Measurements from ENCODE around the gene IVD. TPM values are rescaled to one million over a fixed set of nuclear protein-coding genes. Genes with fewer than 3 reads are reported as not detected.

The IVD gene
- total RNA-seq, 1 experiment from 2014 or later = 93.1 TPM

DNA sequence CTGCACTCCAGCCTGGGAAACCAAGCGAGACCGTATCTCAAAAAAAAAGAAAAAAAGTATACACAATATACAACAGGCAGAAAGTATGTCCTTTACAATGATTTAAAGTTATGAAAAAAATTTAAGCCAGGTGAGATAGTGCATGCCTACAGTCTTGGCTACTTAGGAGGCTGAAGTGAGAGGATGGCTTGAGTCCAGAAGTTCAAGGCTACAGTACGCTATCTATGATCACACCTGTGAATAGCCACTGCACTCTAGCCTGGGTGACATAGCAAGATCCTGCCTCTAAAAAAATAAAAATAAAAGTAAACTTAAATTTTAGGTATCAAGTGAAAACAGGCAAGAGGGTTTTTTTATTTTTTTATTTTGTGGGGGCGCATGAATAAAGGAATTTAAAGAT lies 26.2 kb upstream of the IVD start:
- no peak overlapping the region for H3K9ac ChIP-seq (ENCODE audit: extremely low read depth, insufficient read length, low read length)
- H2BK5ac ChIP-seq (ENCODE audit: insufficient read length, low read length) = no peak overlapping the region
- no peaks in the 10 kb centered on the region for H3K9me3 ChIP-seq (ENCODE audit: control insufficient read depth, low read depth, low read length)
- H3K79me2 ChIP-seq (ENCODE audit: insufficient read depth, low read length) = peaks cover 6% of the 10 kb centered on the region; the same call in 1 of the 2 replicates
- H3T11ph ChIP-seq (ENCODE audit: low read length) = no peak overlapping the region
- H3K4me2 ChIP-seq (ENCODE audit: insufficient read depth, insufficient read length, low read length) = no peak overlapping the region
- no peaks in the 10 kb centered on the region for H3K27me3 ChIP-seq (ENCODE audit: insufficient read depth, low read length)
- no peak overlapping the region for H2AFZ ChIP-seq (ENCODE audit: low read length)
- no peak overlapping the region for H2BK15ac ChIP-seq (ENCODE audit: low read depth, low read length)
- H4K8ac ChIP-seq (replicated peaks; ENCODE audit: insufficient read length, low read depth, low read length) = no peak overlapping the region
- no peak overlapping the region for H2BK20ac ChIP-seq (ENCODE audit: low read depth, low read length, poor library complexity, severe bottlenecking)
- H3K23ac ChIP-seq (ENCODE audit: insufficient read length, low read depth, low read length) = no peak overlapping the region
- H3K56ac ChIP-seq (ENCODE audit: insufficient read length, low read depth, low read length) = no peak overlapping the region
- no peak overlapping the region for H3K18ac ChIP-seq (ENCODE audit: insufficient read length, low read depth, low read length)
- no peaks in the 10 kb centered on the region; the same call in 1 of the 2 replicates for H3K27me3 Mint-ChIP-seq (ENCODE audit: low read depth)
- H2AK5ac ChIP-seq (ENCODE audit: insufficient read length, low read length) = no peak overlapping the region
- H3K4me1 Mint-ChIP-seq = peaks cover 12 to 18% of the 10 kb centered on the region in 2 experiments
- peaks cover 4% of the 10 kb centered on the region for H3K4me1 ChIP-seq (ENCODE audit: insufficient read depth, low read length)
- H3K4me3 Mint-ChIP-seq = no peak overlapping the region
- no CpG with 5 or more reads among the region's 4 CpGs for WGBS (ENCODE audit: extremely low coverage, insufficient read length, low lambda C conversion rate)
- no peak overlapping the region for H2BK12ac ChIP-seq (ENCODE audit: insufficient read length, low read depth, low read length)
- no peaks in the 10 kb centered on the region for H3K9me3 Mint-ChIP-seq
- no peak overlapping the region for H2BK120ac ChIP-seq (ENCODE audit: low read depth, low read length, poor library complexity, severe bottlenecking)
- H3K36me3 Mint-ChIP-seq (ENCODE audit: insufficient read depth in 1 of 3, low read depth in 3 of 3) = peaks cover 2 to 9% (median 8%) of the 10 kb centered on the region in 3 experiments
- H3K79me1 ChIP-seq (ENCODE audit: insufficient read depth, low read depth, low read length, poor library complexity, severe bottlenecking) = peaks cover 2% of the 10 kb centered on the region
- no peak overlapping the region for H3K27ac Mint-ChIP-seq
- H3K4ac ChIP-seq (ENCODE audit: low read depth, low read length) = no peak overlapping the region
- H4K20me1 ChIP-seq (ENCODE audit: control insufficient read depth, insufficient read depth, insufficient read length) = no peaks in the 10 kb centered on the region
- no peak overlapping the region for H3K27ac ChIP-seq (ENCODE audit: insufficient read length, low read depth, low read length)
- no peak for DNase-seq
- H4K5ac ChIP-seq (ENCODE audit: insufficient read length, low read depth, low read length) = no peak overlapping the region
- peaks cover 5% of the 10 kb centered on the region for H3K23me2 ChIP-seq (ENCODE audit: insufficient read length, low read depth, low read length, poor library complexity, severe bottlenecking)
- TF ChIP-seq, protein P1, sequence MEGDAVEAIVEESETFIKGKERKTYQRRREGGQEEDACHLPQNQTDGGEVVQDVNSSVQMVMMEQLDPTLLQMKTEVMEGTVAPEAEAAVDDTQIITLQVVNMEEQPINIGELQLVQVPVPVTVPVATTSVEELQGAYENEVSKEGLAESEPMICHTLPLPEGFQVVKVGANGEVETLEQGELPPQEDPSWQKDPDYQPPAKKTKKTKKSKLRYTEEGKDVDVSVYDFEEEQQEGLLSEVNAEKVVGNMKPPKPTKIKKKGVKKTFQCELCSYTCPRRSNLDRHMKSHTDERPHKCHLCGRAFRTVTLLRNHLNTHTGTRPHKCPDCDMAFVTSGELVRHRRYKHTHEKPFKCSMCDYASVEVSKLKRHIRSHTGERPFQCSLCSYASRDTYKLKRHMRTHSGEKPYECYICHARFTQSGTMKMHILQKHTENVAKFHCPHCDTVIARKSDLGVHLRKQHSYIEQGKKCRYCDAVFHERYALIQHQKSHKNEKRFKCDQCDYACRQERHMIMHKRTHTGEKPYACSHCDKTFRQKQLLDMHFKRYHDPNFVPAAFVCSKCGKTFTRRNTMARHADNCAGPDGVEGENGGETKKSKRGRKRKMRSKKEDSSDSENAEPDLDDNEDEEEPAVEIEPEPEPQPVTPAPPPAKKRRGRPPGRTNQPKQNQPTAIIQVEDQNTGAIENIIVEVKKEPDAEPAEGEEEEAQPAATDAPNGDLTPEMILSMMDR (conservative IDR thresholded peaks at IDR 0.05) = no peak
- H4K91ac ChIP-seq (ENCODE audit: insufficient read length, low read depth, low read length) = no peak overlapping the region
- H3K14ac ChIP-seq (ENCODE audit: insufficient read depth, low read length) = no peak overlapping the region
